Immature natural killer cell (primary cell): Measurements from ENCODE around the gene MCF2L. TPM values are rescaled to one million over a fixed set of nuclear protein-coding genes. Genes with fewer than 3 reads are reported as not detected.
A peak's percentile ranks its signal among the peaks of the same experiment; 100 is the strongest.
"Not testable (repeated sequence)": the region's sequence is repeated elsewhere in the genome, so short reads cannot be mapped to it uniquely, and the experiment has no call there.

Experiments used
- DNase-seq, 3 donors: peaks; one replicate each; pipeline ENCODE4 v3.0.0; 2022; ENCODE audit warnings: mixed read lengths in 1 of 3
- H3K27ac Mint-ChIP-seq, 6 donors: one replicate each; pipeline ENCODE4 v1.8.0; 2020; ENCODE audit warnings: mixed read lengths in 6 of 6, mild to moderate bottlenecking in 5 of 6, inconsistent platforms in 4 of 6, moderate library complexity in 3 of 6
- H3K27me3 Mint-ChIP-seq, 3 donors: one replicate each; pipeline ENCODE4 v1.8.0; 2020 to 2021; ENCODE audit warnings: low read depth in 3 of 3, mild to moderate bottlenecking in 3 of 3, mixed read lengths in 3 of 3, moderate library complexity in 3 of 3, inconsistent platforms in 1 of 3
- H3K36me3 Mint-ChIP-seq, 3 donors: one replicate each; pipeline ENCODE4 v1.8.0; 2020; ENCODE audit warnings: mixed read lengths in 3 of 3, inconsistent platforms in 2 of 3, mild to moderate bottlenecking in 2 of 3
- H3K4me1 Mint-ChIP-seq, 2 donors: one replicate each; pipeline ENCODE4 v1.8.0; 2020; ENCODE audit warnings: inconsistent platforms in 2 of 2, mild to moderate bottlenecking in 2 of 2, mixed read lengths in 2 of 2, moderate library complexity in 1 of 2
- H3K4me3 Mint-ChIP-seq, 5 donors: one replicate each; pipeline ENCODE4 v1.8.0; 2020; ENCODE audit warnings: mild to moderate bottlenecking in 5 of 5, mixed read lengths in 5 of 5, inconsistent platforms in 3 of 5, moderate library complexity in 3 of 5
- H3K9me3 Mint-ChIP-seq, 6 donors: one replicate each; pipeline ENCODE4 v1.8.0; 2020; ENCODE audit warnings: mild to moderate bottlenecking in 6 of 6, mixed read lengths in 6 of 6, inconsistent platforms in 4 of 6, moderate library complexity in 3 of 6
- polyA plus RNA-seq, 3 donors: library from polyadenylated mRNA; unstranded; fragments of 300-500 nt; fragmentation: Illumina TruSeq; gene quantifications; one replicate each; pipeline ENCODE4 v1.2.3, GENCODE V29; 2021

Gene MCF2L
- polyA plus RNA-seq, 3 donors from 2014 or later, result 0.82 TPM; not detected in 2

GRCh38 chr13:113106711-113107351, 137.8 kb downstream of the MCF2L start:
- H3K4me3 Mint-ChIP-seq, result peak overlapping the region in 1 of 5 donors; percentile 44
- peaks cover 0 to 2% of the 10 kb centered on the region in 2 donors for H3K4me1 Mint-ChIP-seq
- H3K27me3 Mint-ChIP-seq, result peaks cover 0 to 1% (median 0%) of the 10 kb centered on the region in 3 donors
- H3K9me3 Mint-ChIP-seq, result peaks cover 0 to 2% (median 0%) of the 10 kb centered on the region in 6 donors
- H3K36me3 Mint-ChIP-seq, result no peaks in the 10 kb centered on the region
- no peak for DNase-seq
- no peak overlapping the region for H3K27ac Mint-ChIP-seq

- not testable (repeated sequence) for DNase-seq, H3K4me3 Mint-ChIP-seq, H3K4me1 Mint-ChIP-seq, H3K27me3 Mint-ChIP-seq, H3K9me3 Mint-ChIP-seq, H3K27ac Mint-ChIP-seq, H3K36me3 Mint-ChIP-seq
Observed at GRCh38 chr13:113108521-113108920, 139.5 kb downstream of the MCF2L start.

GRCh38 chr13:113109151-113110047, 140.4 kb downstream of the MCF2L start:
- DNase-seq, result no peak
- Mint-ChIP-seq H3K27ac (peak overlapping the region in 1 of 6 donors; percentile 40), H3K4me1 (peaks cover 0 to 2% of the 10 kb centered on the region in 2 donors), H3K36me3 (no peaks in the 10 kb centered on the region), H3K27me3 (peaks cover 0 to 1% (median 0%) of the 10 kb centered on the region in 3 donors), H3K9me3 (peaks cover 0 to 2% (median 0%) of the 10 kb centered on the region in 6 donors), H3K4me3 (peak overlapping the region; percentile 35 to 65 (median 57))

GRCh38 chr13:113110048-113110851, 141.2 kb downstream of the MCF2L start:
- H3K27ac Mint-ChIP-seq, result no peak overlapping the region
- no peaks in the 10 kb centered on the region for H3K36me3 Mint-ChIP-seq
- DNase-seq, result peak; percentile 24 to 30 (median 25)
- H3K27me3 Mint-ChIP-seq, result peaks cover 0 to 1% (median 0%) of the 10 kb centered on the region in 3 donors
- peaks cover 0 to 2% (median 0%) of the 10 kb centered on the region in 6 donors for H3K9me3 Mint-ChIP-seq
- peak overlapping the region in 4 of 5 donors; percentile 17 to 73 (median 46) for H3K4me3 Mint-ChIP-seq
- H3K4me1 Mint-ChIP-seq, result peaks cover 0 to 2% of the 10 kb centered on the region in 2 donors

- H3K4me3 Mint-ChIP-seq, result peak overlapping the region; percentile 38 to 75 (median 70)
- H3K27ac Mint-ChIP-seq, result no peak overlapping the region
- peaks cover 0 to 2% of the 10 kb centered on the region in 2 donors for H3K4me1 Mint-ChIP-seq
- H3K27me3 Mint-ChIP-seq, result peaks cover 0 to 1% (median 0%) of the 10 kb centered on the region in 3 donors
- H3K9me3 Mint-ChIP-seq, result peaks cover 0 to 2% (median 0%) of the 10 kb centered on the region in 6 donors
- H3K36me3 Mint-ChIP-seq, result no peaks in the 10 kb centered on the region
- peak in 2 of 3 donors; percentile 17 to 19 for DNase-seq
Observed at GRCh38 chr13:113110852-113111315, 141.9 kb downstream of the MCF2L start.

- H3K4me3 Mint-ChIP-seq, H3K4me1 Mint-ChIP-seq, H3K27me3 Mint-ChIP-seq, DNase-seq, H3K9me3 Mint-ChIP-seq, H3K36me3 Mint-ChIP-seq, H3K27ac Mint-ChIP-seq: not testable (repeated sequence)
Observed at GRCh38 chr13:113111821-113112220, 142.8 kb downstream of the MCF2L start.

GRCh38 chr13:113112475-113112874, 143.5 kb downstream of the MCF2L start:
- H3K4me3 Mint-ChIP-seq, result not testable (repeated sequence)

GRCh38 chr13:113112893-113113845, 144.2 kb downstream of the MCF2L start:
- H3K36me3 Mint-ChIP-seq, result no peaks in the 10 kb centered on the region
- DNase-seq, result no peak
- H3K4me1 Mint-ChIP-seq, result no peaks in the 10 kb centered on the region
- H3K27ac Mint-ChIP-seq, result no peak overlapping the region
- no peak overlapping the region for H3K4me3 Mint-ChIP-seq
- H3K9me3 Mint-ChIP-seq, result peaks cover 0 to 2% (median 0%) of the 10 kb centered on the region in 6 donors
- peaks cover 0 to 2% (median 1%) of the 10 kb centered on the region in 3 donors for H3K27me3 Mint-ChIP-seq

More at GRCh38 chr13:113112475-113112874, 143.5 kb downstream of the MCF2L start:
- H3K9me3 Mint-ChIP-seq, H3K4me1 Mint-ChIP-seq, H3K36me3 Mint-ChIP-seq, H3K27ac Mint-ChIP-seq, DNase-seq, H3K27me3 Mint-ChIP-seq: not testable (repeated sequence)

GRCh38 chr13:113113846-113114271, 144.8 kb downstream of the MCF2L start:
- H3K4me3 Mint-ChIP-seq, result no peak overlapping the region
- H3K27ac Mint-ChIP-seq, result no peak overlapping the region
- H3K4me1 Mint-ChIP-seq, result no peaks in the 10 kb centered on the region
- peaks cover 0 to 2% (median 1%) of the 10 kb centered on the region in 3 donors for H3K27me3 Mint-ChIP-seq
- H3K36me3 Mint-ChIP-seq, result no peaks in the 10 kb centered on the region
- H3K9me3 Mint-ChIP-seq, result peaks cover 0 to 2% (median 0%) of the 10 kb centered on the region in 6 donors
- no peak for DNase-seq

GRCh38 chr13:113114511-113115362, 145.7 kb downstream of the MCF2L start:
- DNase-seq, result no peak
- Mint-ChIP-seq H3K9me3 (peaks cover 0 to 2% (median 0%) of the 10 kb centered on the region in 6 donors), H3K4me3 (no peak overlapping the region), H3K4me1 (no peaks in the 10 kb centered on the region), H3K27me3 (peaks cover 0 to 9% (median under 1%) of the 10 kb centered on the region in 3 donors), H3K36me3 (no peaks in the 10 kb centered on the region), H3K27ac (no peak overlapping the region)

GRCh38 chr13:113115363-113116205, 146.6 kb downstream of the MCF2L start:
- no peak overlapping the region for H3K4me3 Mint-ChIP-seq
- H3K27ac Mint-ChIP-seq, result no peak overlapping the region
- no peak for DNase-seq
- H3K27me3 Mint-ChIP-seq, result peaks cover 0 to 9% (median 5%) of the 10 kb centered on the region in 3 donors
- H3K9me3 Mint-ChIP-seq, result peaks cover 0 to 2% (median 0%) of the 10 kb centered on the region in 6 donors
- no peaks in the 10 kb centered on the region for H3K4me1 Mint-ChIP-seq
- H3K36me3 Mint-ChIP-seq, result no peaks in the 10 kb centered on the region
